DMS 273 treated with DMSO at 0.1 percent for 48 hours (cell line): Measurements from ENCODE around the gene PDZRN3.

Experiments
- DNase-seq: peaks from one replicate; lab custom pipeline; 2025; lab: John Stamatoyannopoulos, UW

The PDZRN3 gene

GRCh38 chr3:73384091-73384906 lies 240.4 kb downstream of the PDZRN3 start:
- no peak for DNase-seq

- no peak for DNase-seq
These were observed 241.2 kb downstream of the PDZRN3 start for GRCh38 chr3:73383470-73384049.

- no peak for DNase-seq
These were observed 243.2 kb downstream of the PDZRN3 start for GRCh38 chr3:73381551-73381950.

GRCh38 chr3:73380735-73381532 lies 243.8 kb downstream of the PDZRN3 start:
- no peak for DNase-seq

GRCh38 chr3:73379465-73379864 lies 245.3 kb downstream of the PDZRN3 start:
- no peak for DNase-seq

GRCh38 chr3:73378207-73378606 lies 246.5 kb downstream of the PDZRN3 start:
- DNase-seq: no peak

GRCh38 chr3:73365756-73366397 lies 258.9 kb downstream of the PDZRN3 start:
- DNase-seq: no peak

- DNase-seq: no peak
These were observed 260.2 kb downstream of the PDZRN3 start for GRCh38 chr3:73364517-73364916.

- no peak for DNase-seq
These were observed 261.6 kb downstream of the PDZRN3 start for GRCh38 chr3:73363093-73363492.

- no peak for DNase-seq
These were observed 263.1 kb downstream of the PDZRN3 start for GRCh38 chr3:73361591-73361990.

- DNase-seq: no peak
These were observed 271.0 kb downstream of the PDZRN3 start for GRCh38 chr3:73353649-73354217.

- no peak for DNase-seq
These were observed 271.7 kb downstream of the PDZRN3 start for GRCh38 chr3:73352841-73353645.

- DNase-seq: no peak
These were observed 273.2 kb downstream of the PDZRN3 start for GRCh38 chr3:73351423-73352071.

- DNase-seq: no peak
These were observed 273.7 kb downstream of the PDZRN3 start for GRCh38 chr3:73350996-73351395.

GRCh38 chr3:73349657-73350056 lies 275.1 kb downstream of the PDZRN3 start:
- DNase-seq: no peak

- DNase-seq: no peak
These were observed 282.7 kb downstream of the PDZRN3 start for GRCh38 chr3:73342077-73342476.

GRCh38 chr3:73341272-73341935 lies 283.3 kb downstream of the PDZRN3 start:
- DNase-seq: no peak

GRCh38 chr3:73332558-73332957 lies 292.2 kb downstream of the PDZRN3 start:
- no peak for DNase-seq
